ENCODE results near the gene AIF1. TPM values are rescaled to one million over a fixed set of nuclear protein-coding genes. Genes with fewer than 3 reads are reported as not detected.
A peak's percentile ranks its signal among the peaks of the same experiment; 100 is the strongest.

Gene AIF1
- total RNA-seq, 3 donors from 2014 or later: 26.9 to 54.1 (median 28.2) TPM

DNA sequence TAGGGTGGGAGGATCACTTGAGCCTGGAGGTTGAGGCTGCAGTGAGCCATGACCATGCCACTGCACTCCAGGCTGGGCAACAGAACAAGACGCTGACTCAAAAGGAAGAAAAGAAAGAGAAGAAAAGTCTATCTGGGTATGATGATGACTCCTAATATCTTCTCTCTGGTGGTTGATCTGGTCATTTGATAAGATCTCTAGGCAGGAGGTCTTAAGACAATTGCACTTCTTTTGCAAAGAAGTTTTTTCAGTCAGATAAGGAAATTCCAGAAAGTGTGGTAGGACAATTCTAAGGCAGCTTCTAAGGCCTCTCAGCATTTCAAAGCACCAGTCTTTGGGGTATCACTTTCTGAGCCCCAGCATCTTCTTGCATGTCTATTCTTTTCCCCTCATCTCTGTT is 7.7 kb upstream of the AIF1 start:
- no peak for DNase-seq (ENCODE audit: low spot score in 2 of 2)
- H3K27ac ChIP-seq: no peak overlapping the region
- no peaks in the 10 kb centered on the region for H3K36me3 ChIP-seq
- intact Hi-C loops (cut with DNase I; ENCODE audit: low total_unique reads): no loop called here
- no peaks in the 10 kb centered on the region for H3K9me3 ChIP-seq
- TF ChIP-seq, protein P1, sequence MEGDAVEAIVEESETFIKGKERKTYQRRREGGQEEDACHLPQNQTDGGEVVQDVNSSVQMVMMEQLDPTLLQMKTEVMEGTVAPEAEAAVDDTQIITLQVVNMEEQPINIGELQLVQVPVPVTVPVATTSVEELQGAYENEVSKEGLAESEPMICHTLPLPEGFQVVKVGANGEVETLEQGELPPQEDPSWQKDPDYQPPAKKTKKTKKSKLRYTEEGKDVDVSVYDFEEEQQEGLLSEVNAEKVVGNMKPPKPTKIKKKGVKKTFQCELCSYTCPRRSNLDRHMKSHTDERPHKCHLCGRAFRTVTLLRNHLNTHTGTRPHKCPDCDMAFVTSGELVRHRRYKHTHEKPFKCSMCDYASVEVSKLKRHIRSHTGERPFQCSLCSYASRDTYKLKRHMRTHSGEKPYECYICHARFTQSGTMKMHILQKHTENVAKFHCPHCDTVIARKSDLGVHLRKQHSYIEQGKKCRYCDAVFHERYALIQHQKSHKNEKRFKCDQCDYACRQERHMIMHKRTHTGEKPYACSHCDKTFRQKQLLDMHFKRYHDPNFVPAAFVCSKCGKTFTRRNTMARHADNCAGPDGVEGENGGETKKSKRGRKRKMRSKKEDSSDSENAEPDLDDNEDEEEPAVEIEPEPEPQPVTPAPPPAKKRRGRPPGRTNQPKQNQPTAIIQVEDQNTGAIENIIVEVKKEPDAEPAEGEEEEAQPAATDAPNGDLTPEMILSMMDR (IDR thresholded peaks at IDR 0.05): no peak
- TF ChIP-seq POLR2AphosphoS5 (IDR thresholded peaks at IDR 0.05) (no peak), POLR2A (IDR thresholded peaks at IDR 0.05) (no peak)
- no peaks in the 10 kb centered on the region for H3K4me1 ChIP-seq
- no peaks in the 10 kb centered on the region for H3K27me3 ChIP-seq
- H3K4me3 ChIP-seq: no peak overlapping the region

DNA sequence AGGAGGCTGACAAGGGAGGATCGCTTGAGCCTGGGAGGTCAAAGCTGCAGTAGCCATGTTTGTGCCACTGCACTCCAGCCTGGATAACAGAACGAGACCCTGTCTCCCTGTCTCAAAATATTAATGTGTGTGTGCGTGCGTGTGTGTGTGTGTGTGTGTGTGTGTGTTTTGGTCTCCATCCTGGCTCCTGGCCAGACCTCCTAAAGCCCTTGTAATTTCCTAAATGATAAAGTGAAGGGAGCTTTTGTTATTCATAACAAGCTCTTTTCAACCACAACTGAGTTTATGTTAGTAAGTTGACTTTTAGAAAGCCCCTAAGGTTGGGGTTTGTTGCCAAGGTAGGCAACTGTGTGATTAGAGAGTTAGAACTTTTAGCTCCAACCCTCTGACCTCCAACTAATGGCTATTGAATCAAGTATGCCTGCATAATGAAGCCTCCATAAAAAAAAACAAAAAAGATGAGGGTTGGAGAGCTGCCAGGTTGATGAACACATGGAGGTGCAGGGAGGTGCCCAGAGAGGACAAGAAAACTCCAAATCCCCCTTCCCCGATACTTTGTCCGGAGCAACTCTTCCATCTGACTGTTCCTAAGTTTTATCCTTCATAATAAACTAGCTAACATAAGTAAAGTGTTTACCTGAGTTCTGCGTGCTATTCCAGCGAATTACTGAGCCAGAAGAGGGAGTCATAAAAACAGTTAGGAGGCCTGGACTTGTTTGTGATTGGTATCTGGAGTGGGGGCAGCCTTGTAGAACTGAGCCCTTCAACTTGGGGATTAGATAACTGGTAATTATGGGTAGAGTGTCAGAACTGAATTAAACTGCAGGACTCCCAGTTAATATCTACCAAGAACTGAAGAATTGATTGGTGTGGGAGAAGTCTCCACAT is 5.3 kb upstream of the AIF1 start:
- Histone ChIP-seq H3K4me3 (no peak overlapping the region), H3K9me3 (no peaks in the 10 kb centered on the region), H3K27ac (no peak overlapping the region), H3K36me3 (no peaks in the 10 kb centered on the region), H3K4me1 (no peaks in the 10 kb centered on the region), H3K27me3 (no peaks in the 10 kb centered on the region)
- TF ChIP-seq POLR2AphosphoS5 (IDR thresholded peaks at IDR 0.05): no peak
- TF ChIP-seq POLR2A (IDR thresholded peaks at IDR 0.05): no peak
- TF ChIP-seq, protein P1 (IDR thresholded peaks at IDR 0.05): no peak
- intact Hi-C loops (cut with DNase I; ENCODE audit: low total_unique reads): no loop called here
- DNase-seq (ENCODE audit: low spot score in 2 of 2): no peak

DNA sequence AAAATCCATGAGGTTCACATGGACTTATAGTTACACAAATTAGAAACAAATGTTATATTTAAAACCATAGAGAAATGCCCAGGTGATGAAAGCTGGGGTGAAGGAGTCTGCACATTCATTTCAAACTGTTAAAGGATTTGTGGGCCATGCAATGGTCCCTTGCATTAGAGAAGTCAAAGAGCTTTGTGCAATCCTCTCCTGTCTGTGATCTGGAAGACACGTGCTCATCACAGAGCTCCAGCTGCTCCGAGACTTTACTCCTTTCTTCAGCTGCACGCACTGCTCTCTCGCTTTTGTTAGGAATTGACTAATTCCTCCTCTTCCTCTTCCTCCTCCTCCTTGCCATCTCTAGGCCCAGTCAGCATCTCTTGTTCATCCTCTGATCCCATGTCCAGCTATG is 4.1 kb upstream of the AIF1 start:
- no peak for DNase-seq (ENCODE audit: low spot score in 2 of 2)
- Histone ChIP-seq H3K27me3 (no peaks in the 10 kb centered on the region), H3K9me3 (no peaks in the 10 kb centered on the region), H3K27ac (peak overlapping the region in 1 of 2 donors; percentile 7), H3K4me3 (no peak overlapping the region), H3K4me1 (no peaks in the 10 kb centered on the region), H3K36me3 (no peaks in the 10 kb centered on the region)
- TF ChIP-seq, protein P1 (IDR thresholded peaks at IDR 0.05): no peak
- no peak for TF ChIP-seq POLR2A (IDR thresholded peaks at IDR 0.05)
- no peak for TF ChIP-seq POLR2AphosphoS5 (IDR thresholded peaks at IDR 0.05)
- intact Hi-C loops (cut with DNase I; ENCODE audit: low total_unique reads): no loop called here

DNA sequence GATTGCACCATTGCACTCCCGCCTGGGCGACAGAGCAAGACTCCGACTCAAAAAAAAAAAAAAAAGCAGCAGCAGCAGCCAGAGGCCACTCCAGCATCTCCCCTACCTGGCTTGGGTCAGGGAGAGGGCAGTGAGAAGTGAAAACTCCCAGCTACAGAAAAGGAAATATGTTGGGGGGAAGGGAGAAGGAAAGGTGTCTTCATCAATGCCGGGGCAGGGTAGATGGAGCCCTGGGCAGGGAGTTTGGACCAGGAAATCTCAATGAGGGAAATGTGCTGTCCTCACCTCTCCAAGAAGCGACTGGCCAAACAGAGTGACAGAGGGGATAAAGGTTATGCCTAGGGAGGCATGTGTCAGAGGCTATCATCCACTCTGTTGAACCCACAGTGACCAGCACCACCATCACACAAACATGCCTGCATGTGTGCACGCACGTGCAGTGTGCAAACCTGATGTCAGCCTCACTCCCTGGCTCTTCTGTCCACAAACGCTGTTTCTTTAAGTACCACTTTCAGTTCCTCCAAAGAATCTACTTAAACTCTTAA is 887 bp upstream of the AIF1 start:
- Histone ChIP-seq H3K36me3 (no peaks in the 10 kb centered on the region), H3K27ac (no peak overlapping the region), H3K9me3 (no peaks in the 10 kb centered on the region), H3K4me3 (no peak overlapping the region), H3K4me1 (no peaks in the 10 kb centered on the region), H3K27me3 (no peaks in the 10 kb centered on the region)
- DNase-seq (ENCODE audit: low spot score in 2 of 2): no peak
- intact Hi-C loops (cut with DNase I; ENCODE audit: low total_unique reads): no loop called here
- TF ChIP-seq POLR2A (IDR thresholded peaks at IDR 0.05) (no peak), POLR2AphosphoS5 (IDR thresholded peaks at IDR 0.05) (no peak)
- TF ChIP-seq, protein P1 (IDR thresholded peaks at IDR 0.05): no peak

DNA sequence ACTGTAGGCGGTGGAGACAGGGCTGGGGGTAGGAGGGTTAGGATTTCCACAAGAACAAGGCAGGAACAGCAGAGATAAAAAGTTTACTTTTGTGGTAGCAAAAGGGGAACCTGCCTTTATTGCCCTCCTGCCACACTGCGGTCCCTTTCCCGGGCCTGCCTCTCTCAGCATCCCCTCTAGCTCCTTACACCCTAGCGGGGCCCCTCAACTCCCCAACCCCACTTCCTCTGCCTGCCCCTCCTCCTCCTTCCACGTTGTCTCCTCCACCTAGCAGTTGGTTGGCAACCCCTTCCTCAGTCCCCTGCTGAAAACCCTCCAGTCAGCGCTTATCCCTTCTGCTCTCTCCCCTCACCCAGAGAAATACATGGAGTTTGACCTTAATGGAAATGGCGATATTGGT is 714 bp downstream of the AIF1 start:
- Histone ChIP-seq H3K27ac (no peak overlapping the region), H3K4me1 (no peaks in the 10 kb centered on the region), H3K4me3 (peak overlapping the region in 2 of 3 donors; percentile 5 to 27), H3K36me3 (no peaks in the 10 kb centered on the region), H3K27me3 (no peaks in the 10 kb centered on the region), H3K9me3 (no peaks in the 10 kb centered on the region)
- intact Hi-C loops (cut with DNase I; ENCODE audit: low total_unique reads): no loop called here
- no peak for DNase-seq (ENCODE audit: low spot score in 2 of 2)
- TF ChIP-seq POLR2AphosphoS5 (IDR thresholded peaks at IDR 0.05): no peak
- TF ChIP-seq POLR2A (IDR thresholded peaks at IDR 0.05): no peak
- TF ChIP-seq, protein P1 (IDR thresholded peaks at IDR 0.05): no peak

Data from breast epithelium (tissue), 4 donors.